Activated CD4-positive, alpha-beta T cell treated with anti-CD3 and anti-CD28 coated beads, Interleukin-2, amount 50 U/mL, for 4 hours (primary cell): Measurements from ENCODE around the gene MLLT3.

Experiments
- DNase-seq, 2 experiments: peaks; one replicate each; pipeline ENCODE4 v3.0.0-alpha.2; 2020

Gene MLLT3

DNA sequence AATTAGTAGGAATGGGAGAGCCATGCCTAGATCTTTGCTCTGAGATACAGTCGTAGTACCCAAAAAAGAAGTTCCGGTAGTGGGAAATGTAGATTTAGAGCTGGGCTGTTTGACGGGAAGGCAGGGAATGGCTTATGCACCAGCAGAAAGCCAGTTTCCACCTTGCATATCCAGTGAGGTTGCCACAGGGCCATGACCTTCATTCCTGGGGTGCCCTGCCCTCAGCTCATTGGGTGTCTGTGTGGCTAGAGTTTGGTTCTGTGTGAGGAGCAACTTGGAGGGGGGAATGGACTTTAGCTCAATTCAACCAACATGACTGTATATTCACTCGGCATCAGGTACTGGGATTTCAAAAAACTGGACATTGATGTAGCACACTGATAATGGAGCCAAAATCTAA is 300.1 kb downstream of the MLLT3 start:
- DNase-seq, result no peak

- peak in 1 of 2 experiments; percentile 36 for DNase-seq
Observed at GRCh38 chr9:20321423-20322082, 300.7 kb downstream of the MLLT3 start.

GRCh38 chr9:20320921-20321320 is 301.4 kb downstream of the MLLT3 start:
- DNase-seq, result no peak

GRCh38 chr9:20319641-20320337 is 302.5 kb downstream of the MLLT3 start:
- no peak for DNase-seq

- DNase-seq, result no peak
Observed at GRCh38 chr9:20319241-20319640, 303.1 kb downstream of the MLLT3 start.

- DNase-seq, result no peak
Observed at GRCh38 chr9:20317701-20318100, 304.6 kb downstream of the MLLT3 start.

- DNase-seq, result no peak
Observed at GRCh38 chr9:20316372-20316771, 305.9 kb downstream of the MLLT3 start.

- peak in 1 of 2 experiments; percentile 4 for DNase-seq
Observed at GRCh38 chr9:20315677-20316076, 306.6 kb downstream of the MLLT3 start.

- DNase-seq, result no peak
Observed at GRCh38 chr9:20314981-20315380, 307.3 kb downstream of the MLLT3 start.

- no peak for DNase-seq
Observed at GRCh38 chr9:20313415-20313814, 308.9 kb downstream of the MLLT3 start.

GRCh38 chr9:20312732-20313131 is 309.6 kb downstream of the MLLT3 start:
- no peak for DNase-seq

GRCh38 chr9:20310024-20310423 is 312.3 kb downstream of the MLLT3 start:
- DNase-seq, result no peak

GRCh38 chr9:20309124-20309523 is 313.2 kb downstream of the MLLT3 start:
- DNase-seq, result no peak

DNA sequence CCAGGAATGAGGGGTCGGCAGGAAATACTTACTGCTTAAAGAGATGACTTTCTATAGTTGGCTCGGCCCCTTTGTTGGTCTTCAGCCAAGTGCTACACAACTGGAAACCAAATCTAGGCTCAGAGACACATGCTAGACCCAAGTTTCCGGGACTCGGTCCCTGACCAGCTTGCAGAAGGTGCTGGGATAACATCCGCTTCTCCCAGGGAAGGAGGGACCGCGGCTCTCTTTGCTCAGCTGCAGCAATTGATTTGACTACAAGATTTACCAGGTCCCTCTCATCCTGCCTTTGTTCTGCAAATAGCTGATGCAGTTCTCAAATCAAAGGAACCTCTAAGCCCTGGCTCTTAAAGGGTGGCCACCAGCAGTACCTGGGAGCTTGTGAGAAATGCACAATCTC is 314.7 kb downstream of the MLLT3 start:
- DNase-seq, result no peak

DNA sequence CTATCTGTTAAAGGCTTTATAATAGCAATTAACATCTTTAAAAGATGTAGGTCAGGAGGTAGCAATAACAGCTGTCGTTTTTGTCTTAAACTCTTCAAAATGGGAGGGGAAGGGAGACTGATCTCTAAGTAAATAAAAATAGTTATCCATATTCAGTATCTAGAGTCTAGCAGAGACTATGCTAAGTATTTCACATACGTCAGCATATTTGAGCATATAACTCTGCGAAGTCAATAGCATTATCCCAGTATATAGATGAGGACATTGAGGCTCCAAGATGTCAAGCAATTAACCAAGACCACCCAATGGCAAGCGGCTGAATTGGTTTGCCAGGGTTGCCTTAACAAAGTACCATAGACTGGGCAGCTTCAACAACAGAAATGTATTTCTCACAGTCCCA is 316.8 kb downstream of the MLLT3 start:
- DNase-seq, result no peak

GRCh38 chr9:20303996-20304395 is 318.3 kb downstream of the MLLT3 start:
- no peak for DNase-seq

DNA sequence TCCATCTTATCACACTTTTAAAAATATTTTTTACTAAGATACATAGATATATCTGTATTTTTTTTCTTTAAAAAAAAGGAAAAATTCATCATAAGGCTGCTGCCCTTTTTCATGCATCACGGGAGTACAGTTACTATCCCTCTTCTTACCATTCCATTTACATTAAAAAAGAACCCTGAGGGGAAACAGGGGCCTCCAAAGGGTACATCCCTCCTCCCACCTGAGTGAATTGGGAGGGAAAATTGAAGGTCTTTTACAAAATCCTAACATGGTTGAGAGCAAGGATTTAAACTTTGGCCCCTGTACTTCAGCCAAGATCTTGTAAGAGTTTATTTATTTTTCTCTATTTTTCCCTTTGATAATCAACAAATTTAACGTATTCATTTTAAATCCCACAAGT is 319.2 kb downstream of the MLLT3 start:
- DNase-seq, result no peak

DNA sequence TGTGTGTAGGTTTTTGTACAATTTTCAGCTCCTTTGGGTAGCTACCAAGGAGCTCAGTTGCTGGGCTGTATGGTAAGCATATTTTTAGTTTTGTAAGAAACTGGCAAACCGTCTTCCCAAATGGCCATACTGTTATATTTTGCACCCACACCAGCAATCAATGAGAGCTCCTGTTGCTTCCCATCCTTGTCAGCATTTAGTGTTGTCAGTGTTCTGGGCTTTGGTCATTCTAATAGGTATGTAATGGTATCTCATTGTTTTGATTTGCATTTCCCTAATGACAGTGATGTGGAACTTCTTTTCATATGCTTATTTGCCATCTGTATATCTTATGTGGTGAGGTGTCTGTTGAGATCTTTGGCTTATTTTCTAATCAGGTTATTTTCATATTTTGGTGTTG is 320.1 kb downstream of the MLLT3 start:
- DNase-seq, result no peak

DNA sequence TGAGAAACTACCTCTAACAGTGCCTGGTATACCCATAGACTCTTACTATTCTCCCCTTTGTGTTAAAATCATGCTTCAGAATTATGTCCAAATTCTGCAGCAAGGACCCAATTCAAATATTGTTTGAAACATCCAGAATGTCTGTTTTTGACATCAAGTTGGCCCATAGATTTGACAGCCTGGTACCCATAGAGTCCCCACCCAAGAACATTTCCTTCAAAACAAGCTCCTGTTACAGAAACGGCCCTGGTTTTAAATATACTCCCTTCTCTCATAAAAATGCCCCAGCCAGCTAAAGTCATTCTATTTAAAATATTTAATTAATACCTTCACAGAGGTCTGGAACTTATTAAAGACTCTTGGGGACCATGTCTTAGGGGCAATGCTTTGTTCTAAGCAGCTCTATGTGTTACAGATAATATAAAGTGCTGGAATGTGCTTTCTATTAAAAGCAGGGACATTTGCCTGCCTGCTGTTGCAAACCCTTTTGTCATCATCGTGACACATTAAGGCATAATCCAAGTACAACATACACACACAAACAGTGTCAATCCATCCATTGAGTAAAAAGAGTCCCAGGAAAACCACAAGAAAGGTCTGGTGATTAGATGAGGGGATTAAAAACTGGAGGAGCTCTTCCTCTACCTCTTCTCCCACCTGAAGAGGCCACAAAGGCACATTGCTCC is 321.7 kb downstream of the MLLT3 start:
- no peak for DNase-seq

DNA sequence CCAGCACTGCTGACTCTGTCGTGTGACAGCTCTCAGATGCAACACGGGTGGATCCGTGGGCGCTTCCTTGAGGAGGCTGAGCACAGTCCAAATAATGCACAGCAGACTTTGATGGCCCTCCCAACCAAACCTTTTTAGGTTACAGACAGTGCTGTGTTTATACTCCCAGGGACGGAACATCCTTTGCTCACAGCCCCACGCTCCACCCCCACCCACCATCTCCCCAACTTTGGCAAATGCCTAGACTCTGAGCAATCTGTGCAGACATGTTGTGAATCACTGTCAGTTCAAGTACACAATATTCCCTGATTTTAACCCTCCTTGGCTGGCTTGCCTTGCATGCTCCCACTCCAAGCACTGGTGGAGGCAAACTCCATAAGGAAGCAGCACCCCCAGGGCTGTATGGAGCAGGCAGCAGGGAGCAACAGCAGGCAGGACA is 324.6 kb downstream of the MLLT3 start:
- DNase-seq, result no peak

- DNase-seq, result no peak
Observed at GRCh38 chr9:20295555-20295954, 326.7 kb downstream of the MLLT3 start.

GRCh38 chr9:20294046-20294750 is 328.1 kb downstream of the MLLT3 start:
- DNase-seq, result no peak

GRCh38 chr9:20292002-20292401 is 330.3 kb downstream of the MLLT3 start:
- no peak for DNase-seq
